CD4-positive, alpha-beta T cell (primary cell): Measurements from ENCODE around the gene MYO1B. TPM values are rescaled to one million over a fixed set of nuclear protein-coding genes. Genes with fewer than 3 reads are reported as not detected.

Experiments
- ATAC-seq: fragments of 200-7000 bp; cut with Tn5 transposase; one replicate; pipeline ENCODE4 v1.10.0; 2022; ENCODE audit warnings: mild to moderate bottlenecking; ENCODE audit not compliant: poor library complexity
- CTCF ChIA-PET: fragments of 350-600 bp; sonication (Branson Sonifier 250); formaldehyde crosslinking; loops from one replicate; lab custom pipeline; 2021; ENCODE audit warnings: antibody characterized with exemption, inconsistent platforms; lab: Charles Lee
- POLR2A ChIA-PET: fragments of 350-600 bp; sonication (Branson Sonifier 250); formaldehyde crosslinking; loops from one replicate; lab custom pipeline; 2021; ENCODE audit warnings: antibody characterized with exemption, inconsistent platforms; lab: Charles Lee
- DNase-seq, 14 experiments: peaks; one replicate each; pipeline ENCODE4 v3.0.0-alpha.2; 2013 to 2020; ENCODE audit warnings: mixed read lengths in 2 of 14
- H3K27ac ChIP-seq, 2 donors: one replicate each; pipeline versions ENCODE4 v1.5.1 to v1.7.0; 2013; ENCODE audit warnings: low read length in 2 of 2, low read depth in 1 of 2, mild to moderate bottlenecking in 1 of 2
- H3K27me3 ChIP-seq, 2 experiments: 1 replicate in 1 of 2; 2 replicates in 1 of 2; pipeline versions ENCODE4 v1.6.1 to v1.7.0; 2013; ENCODE audit warnings: low read length in 2 of 2, control low read depth in 1 of 2, mild to moderate bottlenecking in 1 of 2, moderate library complexity in 1 of 2; ENCODE audit not compliant: insufficient read depth in 2 of 2, control insufficient read depth in 1 of 2
- H3K36me3 ChIP-seq: one replicate; pipeline ENCODE4 v1.6.1; 2013; ENCODE audit warnings: low read length, control low read depth; ENCODE audit not compliant: insufficient read depth
- H3K4me1 ChIP-seq: one replicate; pipeline ENCODE4 v1.6.1; 2013; ENCODE audit warnings: low read length, control low read depth; ENCODE audit not compliant: insufficient read depth
- H3K4me3 ChIP-seq: one replicate; pipeline ENCODE4 v1.5.1; 2013; ENCODE audit warnings: mild to moderate bottlenecking, low read length, moderate library complexity
- H3K9me3 ChIP-seq, 2 experiments: 1 replicate in 1 of 2; 2 replicates in 1 of 2; pipeline versions ENCODE4 v1.6.1 to v1.7.0; 2013; ENCODE audit warnings: low read length in 2 of 2, mild to moderate bottlenecking in 2 of 2, control low read depth in 1 of 2, moderate library complexity in 1 of 2; ENCODE audit not compliant: control insufficient read depth in 1 of 2, insufficient read depth in 1 of 2
- H3K27ac Mint-ChIP-seq: one replicate; pipeline ENCODE4 v1.8.0; 2020; ENCODE audit warnings: mixed read lengths
- H3K27me3 Mint-ChIP-seq: one replicate; pipeline ENCODE4 v1.8.0; 2021; ENCODE audit warnings: mixed read lengths
- H3K36me3 Mint-ChIP-seq: one replicate; pipeline ENCODE4 v1.8.0; 2021; ENCODE audit warnings: low read depth, mixed read lengths
- H3K4me1 Mint-ChIP-seq: one replicate; pipeline ENCODE4 v1.8.0; 2021; ENCODE audit warnings: low read depth, mixed read lengths
- H3K4me3 Mint-ChIP-seq: one replicate; pipeline ENCODE4 v1.8.0; 2020; ENCODE audit warnings: mild to moderate bottlenecking, mixed read lengths
- H3K9me3 Mint-ChIP-seq: one replicate; pipeline ENCODE4 v1.8.0; 2020; ENCODE audit warnings: mixed read lengths
- CTCF ChIP-seq: fragments of 200-600 bp; IDR thresholded peaks from one replicate; pipeline ENCODE4 v1.8.0; 2022; ENCODE audit warnings: antibody characterized with exemption, mild to moderate bottlenecking
- intact Hi-C, 2 experiments: fragments of 100-400 bp; cut with DNase I in 1 of 2; cut with micrococcal nuclease in 1 of 2; formaldehyde crosslinking; loops; one replicate each; pipeline versions ENCODE4 v1.15.1 to v1.9.0; 2023 to 2025; cut with DNase I, micrococcal nuclease
- total RNA-seq, 174 experiments: library from RNA in 2 of 174; stranded (reverse) in 2 of 174; gene quantifications; one replicate each; pipeline ENCODE4 v1.2.3 and lab custom pipeline; 2021 to 2026

MYO1B gene
- total RNA-seq, 2 experiments from 2014 or later = 0.98 to 1.3 TPM

- no peaks in the 10 kb centered on the region for H3K4me1 ChIP-seq
- DNase-seq (no peak), ATAC-seq (no peak)
- no peaks in the 10 kb centered on the region for H3K9me3 Mint-ChIP-seq
- H3K36me3 ChIP-seq = no peaks in the 10 kb centered on the region
- H3K27me3 ChIP-seq = no peaks in the 10 kb centered on the region
- H3K4me3 ChIP-seq = no peak overlapping the region
- no peaks in the 10 kb centered on the region for H3K36me3 Mint-ChIP-seq
- TF ChIP-seq CTCF = no peak
- intact Hi-C loops = no loop called here
- no peak overlapping the region for H3K4me3 Mint-ChIP-seq
- H3K4me1 Mint-ChIP-seq = no peaks in the 10 kb centered on the region
- ChIA-PET CTCF (no interaction called here), POLR2A (no interaction called here)
- H3K27ac ChIP-seq = no peak overlapping the region
- H3K9me3 ChIP-seq = no peaks in the 10 kb centered on the region
- no peak overlapping the region for H3K27ac Mint-ChIP-seq
- no peaks in the 10 kb centered on the region for H3K27me3 Mint-ChIP-seq
These were observed 225.1 kb downstream of the MYO1B start for GRCh38 chr2:191470306-191470705.

GRCh38 chr2:191474464-191474863 is 229.3 kb downstream of the MYO1B start:
- Histone ChIP-seq H3K9me3 (peaks cover 0 to 4% of the 10 kb centered on the region in 2 experiments), H3K27me3 (no peaks in the 10 kb centered on the region), H3K36me3 (no peaks in the 10 kb centered on the region), H3K4me3 (no peak overlapping the region), H3K27ac (no peak overlapping the region), H3K4me1 (no peaks in the 10 kb centered on the region)
- ChIA-PET CTCF (interaction anchor here (0.5 kb wide), 1 partner anchor 727 kb away, joined by 5 read pairs; no protein-coding TSS in a partner anchor), POLR2A (no interaction called here)
- Mint-ChIP-seq H3K27ac (no peak overlapping the region), H3K4me3 (no peak overlapping the region), H3K4me1 (no peaks in the 10 kb centered on the region), H3K36me3 (no peaks in the 10 kb centered on the region), H3K9me3 (no peaks in the 10 kb centered on the region), H3K27me3 (no peaks in the 10 kb centered on the region)
- TF ChIP-seq CTCF = no peak
- intact Hi-C loops = no loop called here
- DNase-seq = no peak
- ATAC-seq = no peak

Other genes with a start within 250 kb of the MYO1B start
- gene STAT1, start 231.2 kb upstream of the MYO1B start, total RNA-seq = 10 to 100 TPM; 56.6 to 57.8 TPM
- gene STAT4, start 94.4 kb upstream of the MYO1B start, total RNA-seq = 10 to 100 TPM; 77.1 to 83.0 TPM